Measurements from ENCODE around the gene CRIP1. TPM values are rescaled to one million over a fixed set of nuclear protein-coding genes. Genes with fewer than 3 reads are reported as not detected.

The CRIP1 gene
- total and polyA plus RNA-seq, 2 donors (not counting 3 experiments of a cell fraction or from before 2014, with no cell fraction given) = 3.1 to 8.1 TPM

DNA sequence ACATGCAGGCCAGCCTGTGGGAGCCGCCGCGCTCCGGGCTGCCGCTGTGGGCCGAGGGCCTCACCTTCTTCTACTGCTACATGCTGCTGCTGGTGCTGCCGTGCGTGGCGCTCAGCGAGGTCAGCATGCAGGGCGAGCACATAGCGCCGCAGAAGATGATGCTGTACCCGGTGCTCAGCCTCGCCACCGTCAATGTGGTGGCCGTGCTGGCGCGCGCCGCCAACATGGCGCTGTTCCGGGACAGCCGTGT lies 42.6 kb downstream of the CRIP1 start:
- CTCF ChIA-PET = interaction anchor here (1.2 to 2.7 kb wide), 6 partner anchors 36 to 442 kb away, joined by 3 to 35 read pairs (median 10); no protein-coding TSS in a partner anchor
- H3K4me2 ChIP-seq (ENCODE audit: insufficient read depth, low read length) = no peak overlapping the region
- intact Hi-C loops (cut with micrococcal nuclease) = no loop called here

DNA sequence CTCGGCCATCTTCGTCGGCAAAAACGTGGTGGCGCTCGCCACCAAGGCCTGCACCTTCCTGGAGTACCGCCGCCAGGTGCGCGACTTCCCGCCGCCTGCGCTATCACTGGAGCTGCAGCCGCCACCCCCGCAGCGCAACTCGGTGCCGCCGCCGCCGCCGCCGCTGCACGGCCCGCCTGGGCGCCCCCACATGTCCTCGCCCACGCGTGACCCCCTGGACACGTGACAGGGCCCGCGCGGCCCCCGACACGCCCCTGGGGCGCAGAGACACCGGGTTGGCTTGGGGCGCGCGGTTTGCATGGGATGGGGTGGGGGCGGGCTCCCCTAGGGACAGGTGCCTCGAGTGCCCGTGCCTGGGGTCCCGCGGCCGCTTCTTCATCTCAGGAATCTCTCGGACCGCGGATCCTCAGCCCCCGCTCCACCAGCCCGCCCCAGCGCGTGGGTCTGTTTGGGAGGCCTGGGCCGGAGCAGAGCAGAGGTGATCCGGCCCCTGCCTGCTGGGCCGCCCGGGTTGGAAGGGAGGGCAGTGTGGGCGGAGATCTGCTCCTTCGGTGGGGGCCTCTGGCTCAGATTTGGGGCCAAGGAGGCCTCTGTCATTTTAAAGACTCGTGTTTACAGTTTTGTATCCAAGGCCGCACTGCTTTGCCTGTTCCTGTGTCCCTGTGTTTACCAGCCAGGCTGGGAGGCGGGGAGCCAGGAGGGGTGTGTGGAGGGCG lies 43.0 kb downstream of the CRIP1 start:
- ChIA-PET CTCF (interaction anchor here (1.2 to 2.7 kb wide), 5 partner anchors 37 to 442 kb away, joined by 3 to 35 read pairs (median 13); no protein-coding TSS in a partner anchor), POLR2A (no interaction called here)
- Histone ChIP-seq H3K79me2 (ENCODE audit: control insufficient read depth, insufficient read depth, low read length) (no peaks in the 10 kb centered on the region), H3K9me1 (replicated peaks; ENCODE audit: control insufficient read depth, extremely low read depth, insufficient read depth, low read length) (no peaks in the 10 kb centered on the region), H3K4me2 (ENCODE audit: insufficient read depth, low read length) (no peak overlapping the region), H3K9me3 (replicated peaks; ENCODE audit: control insufficient read depth, insufficient read depth, low read length) (no peaks in the 10 kb centered on the region), H3K9ac (replicated peaks; ENCODE audit: extremely low read depth, insufficient read depth, low read length) (no peak overlapping the region), H2AFZ (ENCODE audit: low read depth, low read length) (no peak overlapping the region), H3K36me3 (ENCODE audit: control insufficient read depth in 2 of 2, extremely low read depth in 1 of 2, insufficient read depth in 2 of 2, low read length in 2 of 2) (no peaks in the 10 kb centered on the region), H3K4me3 (replicated peaks in 1 of 3; ENCODE audit: insufficient read depth in 1 of 3, low read depth in 1 of 3, low read length in 3 of 3) (no peak overlapping the region), H3K27me3 (ENCODE audit: control insufficient read depth in 2 of 2, insufficient read depth in 2 of 2, low read length in 2 of 2) (peaks cover 6 to 7% of the 10 kb centered on the region in 2 experiments), H3K4me1 (ENCODE audit: control insufficient read depth, extremely low read depth, insufficient read depth, low read length) (peaks cover 17% of the 10 kb centered on the region), H3K27ac (ENCODE audit: insufficient read depth, low read depth, low read length) (no peak overlapping the region), H4K20me1 (replicated peaks; ENCODE audit: control insufficient read depth, extremely low read depth, insufficient read depth, low read length) (no peaks in the 10 kb centered on the region)
- dilution Hi-C loops (cut with MboI; ENCODE audit: extremely low pct_ligation_motif_present, low sequenced_read_pairs) = no loop called here
- TF ChIP-seq, protein P1, sequence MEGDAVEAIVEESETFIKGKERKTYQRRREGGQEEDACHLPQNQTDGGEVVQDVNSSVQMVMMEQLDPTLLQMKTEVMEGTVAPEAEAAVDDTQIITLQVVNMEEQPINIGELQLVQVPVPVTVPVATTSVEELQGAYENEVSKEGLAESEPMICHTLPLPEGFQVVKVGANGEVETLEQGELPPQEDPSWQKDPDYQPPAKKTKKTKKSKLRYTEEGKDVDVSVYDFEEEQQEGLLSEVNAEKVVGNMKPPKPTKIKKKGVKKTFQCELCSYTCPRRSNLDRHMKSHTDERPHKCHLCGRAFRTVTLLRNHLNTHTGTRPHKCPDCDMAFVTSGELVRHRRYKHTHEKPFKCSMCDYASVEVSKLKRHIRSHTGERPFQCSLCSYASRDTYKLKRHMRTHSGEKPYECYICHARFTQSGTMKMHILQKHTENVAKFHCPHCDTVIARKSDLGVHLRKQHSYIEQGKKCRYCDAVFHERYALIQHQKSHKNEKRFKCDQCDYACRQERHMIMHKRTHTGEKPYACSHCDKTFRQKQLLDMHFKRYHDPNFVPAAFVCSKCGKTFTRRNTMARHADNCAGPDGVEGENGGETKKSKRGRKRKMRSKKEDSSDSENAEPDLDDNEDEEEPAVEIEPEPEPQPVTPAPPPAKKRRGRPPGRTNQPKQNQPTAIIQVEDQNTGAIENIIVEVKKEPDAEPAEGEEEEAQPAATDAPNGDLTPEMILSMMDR (IDR thresholded peaks at IDR 0.05; ENCODE audit: extremely low read depth in 1 of 2, insufficient read depth in 1 of 2, low read depth in 1 of 2, low read length in 2 of 2) = no peak
- TF ChIP-seq POLR2A (IDR thresholded peaks at IDR 0.05; ENCODE audit: low read depth, low read length) = no peak
- TF ChIP-seq, protein P2, sequence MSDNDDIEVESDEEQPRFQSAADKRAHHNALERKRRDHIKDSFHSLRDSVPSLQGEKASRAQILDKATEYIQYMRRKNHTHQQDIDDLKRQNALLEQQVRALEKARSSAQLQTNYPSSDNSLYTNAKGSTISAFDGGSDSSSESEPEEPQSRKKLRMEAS (IDR thresholded peaks at IDR 0.05; ENCODE audit: insufficient read depth, insufficient read length) = no peak
- DNase-seq (ENCODE audit: low read depth, low spot score) (no peak), FAIRE-seq (no peak)
- no TSS peak for BruUV-seq (replicated peaks)
- intact Hi-C loops (cut with micrococcal nuclease) = no loop called here

More for the DNA sequence above, 42.6 kb downstream of the CRIP1 start:
- H3K36me3 ChIP-seq (ENCODE audit: control insufficient read depth in 2 of 2, extremely low read depth in 1 of 2, insufficient read depth in 2 of 2, low read length in 2 of 2) = no peaks in the 10 kb centered on the region
- no peak for DNase-seq (ENCODE audit: low read depth, low spot score)
- no TSS peak for BruUV-seq (replicated peaks)
- TF ChIP-seq JUN (IDR thresholded peaks at IDR 0.05; ENCODE audit: borderline replicate concordance, insufficient read depth, insufficient read length, low read depth) (no peak), EZH2 (IDR thresholded peaks at IDR 0.05; ENCODE audit: borderline replicate concordance, low read depth, low read length, severe bottlenecking) (no peak), GATA2 (IDR thresholded peaks at IDR 0.05; ENCODE audit: insufficient read depth, insufficient read length, low read depth, low read length) (no peak), POLR2A (IDR thresholded peaks at IDR 0.05; ENCODE audit: low read depth, low read length) (no peak)
- TF ChIP-seq, protein P2 (IDR thresholded peaks at IDR 0.05; ENCODE audit: insufficient read depth, insufficient read length) = no peak
- H3K4me1 ChIP-seq (ENCODE audit: control insufficient read depth, extremely low read depth, insufficient read depth, low read length) = peaks cover 17% of the 10 kb centered on the region
- H3K9ac ChIP-seq (replicated peaks; ENCODE audit: extremely low read depth, insufficient read depth, low read length) = no peak overlapping the region
- H4K20me1 ChIP-seq (replicated peaks; ENCODE audit: control insufficient read depth, extremely low read depth, insufficient read depth, low read length) = no peaks in the 10 kb centered on the region
- no peaks in the 10 kb centered on the region for H3K9me1 ChIP-seq (replicated peaks; ENCODE audit: control insufficient read depth, extremely low read depth, insufficient read depth, low read length)
- dilution Hi-C loops (cut with MboI; ENCODE audit: extremely low pct_ligation_motif_present, low sequenced_read_pairs) = no loop called here
- POLR2A ChIA-PET = no interaction called here
- no peaks in the 10 kb centered on the region for H3K79me2 ChIP-seq (ENCODE audit: control insufficient read depth, insufficient read depth, low read length)
- H3K4me3 ChIP-seq (replicated peaks in 1 of 3; ENCODE audit: insufficient read depth in 1 of 3, low read depth in 1 of 3, low read length in 3 of 3) = peak overlapping the region in 1 of 3 experiments; percentile 4
- H3K9me3 ChIP-seq (replicated peaks; ENCODE audit: control insufficient read depth, insufficient read depth, low read length) = no peaks in the 10 kb centered on the region
- no peak for FAIRE-seq
- peaks cover 6 to 7% of the 10 kb centered on the region in 2 experiments for H3K27me3 ChIP-seq (ENCODE audit: control insufficient read depth in 2 of 2, insufficient read depth in 2 of 2, low read length in 2 of 2)
- H2AFZ ChIP-seq (ENCODE audit: low read depth, low read length) = peak overlapping the region; percentile 80
- no peak overlapping the region for H3K27ac ChIP-seq (ENCODE audit: insufficient read depth, low read depth, low read length)

All from endothelial cell of umbilical vein (primary cell).